T follicular helper cell (primary cell): Measurements from ENCODE around the gene TMEM209.
"Not testable (repeated sequence)": the region's sequence is repeated elsewhere in the genome, so short reads cannot be mapped to it uniquely, and the experiment has no call there.

ENCODE experiments used
- DNase-seq: peaks from one replicate; pipeline ENCODE4 v3.0.0-alpha.2; 2020; ENCODE audit warnings: low read depth

The TMEM209 gene

DNA sequence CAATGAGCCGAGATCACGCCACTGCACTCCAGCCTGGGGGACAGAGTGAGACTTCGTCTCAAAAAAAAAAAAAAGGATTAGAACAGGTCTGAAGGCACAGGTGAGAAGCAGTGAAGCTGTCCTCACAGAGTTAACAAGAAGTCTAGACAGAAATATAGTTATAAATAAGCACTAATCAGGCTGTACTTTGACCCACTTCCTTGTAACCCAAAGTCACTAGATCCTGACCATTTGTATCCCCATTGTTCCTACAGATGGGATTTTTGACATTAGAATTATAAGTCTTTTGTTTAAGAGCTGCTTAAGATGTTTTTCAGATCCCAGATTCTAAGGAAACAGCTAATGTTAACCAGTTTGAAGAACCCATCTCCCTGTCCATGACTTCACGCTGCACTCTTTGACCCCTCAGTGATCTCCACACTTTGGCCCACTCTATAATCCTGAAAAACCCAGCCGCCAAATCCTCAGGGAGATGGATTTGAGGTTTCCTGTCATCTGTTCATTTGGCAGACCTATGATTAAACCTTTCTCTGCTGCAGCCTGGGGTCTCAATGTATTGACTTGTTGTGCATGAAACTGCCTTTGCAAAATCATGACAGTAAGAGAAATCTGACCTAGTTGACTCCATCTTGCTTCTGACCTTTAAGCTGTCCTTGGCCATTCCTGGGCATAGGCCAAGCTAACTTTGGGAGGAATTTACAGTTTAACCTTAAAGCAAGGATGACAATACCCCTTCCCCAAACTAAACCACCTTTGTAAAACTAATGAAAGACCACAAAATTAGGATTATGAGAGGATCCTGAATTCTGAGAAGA, 13.8 kb upstream of the TMEM209 start:
- no peak for DNase-seq

DNA sequence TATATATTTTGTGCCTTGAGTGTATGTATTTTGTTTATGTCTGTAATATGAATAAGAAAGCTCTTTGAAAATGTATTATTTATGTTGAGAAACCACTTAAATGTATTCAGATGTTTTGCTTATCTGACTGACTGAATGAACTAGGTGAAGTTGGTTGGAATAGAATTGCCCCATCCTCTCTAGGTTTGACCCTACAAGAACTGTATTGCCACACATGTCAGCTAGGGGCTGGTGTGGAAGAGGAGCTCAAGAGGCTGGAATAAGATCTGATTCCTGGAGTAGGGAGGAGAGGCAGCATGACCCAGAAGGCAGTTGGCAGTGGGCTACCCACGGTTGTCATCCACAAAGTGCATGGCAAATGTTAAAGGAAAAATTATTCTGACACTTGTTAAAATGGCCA, 11.5 kb upstream of the TMEM209 start:
- DNase-seq = no peak

DNA sequence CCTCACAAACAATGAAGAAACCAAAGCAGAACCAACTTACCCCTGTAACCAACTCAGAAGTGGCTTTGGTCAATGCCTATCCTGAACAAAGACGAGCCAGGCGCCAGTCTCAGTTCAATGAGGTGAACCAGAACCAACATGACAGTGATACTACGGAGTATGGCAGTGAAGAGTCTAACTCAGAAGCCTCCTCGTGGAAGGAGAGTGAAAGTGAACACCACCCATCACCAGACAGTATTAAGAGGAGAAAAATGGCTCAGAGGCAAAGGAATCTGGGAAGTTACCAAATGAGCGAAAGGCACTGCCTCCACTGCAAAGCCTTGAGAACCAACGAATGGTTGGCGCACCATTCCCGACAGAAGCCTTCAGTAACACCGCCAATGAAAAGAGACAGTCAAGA, 10.8 kb upstream of the TMEM209 start:
- DNase-seq = no peak

DNA sequence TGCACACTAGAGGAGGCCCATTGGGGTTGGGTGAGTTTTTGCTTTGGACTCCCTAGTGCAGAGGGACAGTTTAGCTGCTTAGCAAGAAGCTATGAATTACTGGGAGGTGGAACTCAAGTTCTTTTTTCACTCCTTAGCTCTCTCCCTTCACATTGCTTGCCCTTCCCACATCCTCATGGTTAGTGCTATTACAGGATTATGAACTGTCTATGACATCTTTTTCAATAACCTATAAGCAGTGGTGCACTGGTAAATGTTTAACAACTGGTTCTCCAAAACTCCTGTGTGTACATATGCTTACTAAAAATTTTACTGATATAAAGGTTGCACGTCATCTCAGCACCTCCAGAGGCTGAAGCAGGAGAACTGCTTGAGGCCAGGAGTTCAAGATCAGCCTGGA, 8.6 kb upstream of the TMEM209 start:
- DNase-seq = no peak

DNA sequence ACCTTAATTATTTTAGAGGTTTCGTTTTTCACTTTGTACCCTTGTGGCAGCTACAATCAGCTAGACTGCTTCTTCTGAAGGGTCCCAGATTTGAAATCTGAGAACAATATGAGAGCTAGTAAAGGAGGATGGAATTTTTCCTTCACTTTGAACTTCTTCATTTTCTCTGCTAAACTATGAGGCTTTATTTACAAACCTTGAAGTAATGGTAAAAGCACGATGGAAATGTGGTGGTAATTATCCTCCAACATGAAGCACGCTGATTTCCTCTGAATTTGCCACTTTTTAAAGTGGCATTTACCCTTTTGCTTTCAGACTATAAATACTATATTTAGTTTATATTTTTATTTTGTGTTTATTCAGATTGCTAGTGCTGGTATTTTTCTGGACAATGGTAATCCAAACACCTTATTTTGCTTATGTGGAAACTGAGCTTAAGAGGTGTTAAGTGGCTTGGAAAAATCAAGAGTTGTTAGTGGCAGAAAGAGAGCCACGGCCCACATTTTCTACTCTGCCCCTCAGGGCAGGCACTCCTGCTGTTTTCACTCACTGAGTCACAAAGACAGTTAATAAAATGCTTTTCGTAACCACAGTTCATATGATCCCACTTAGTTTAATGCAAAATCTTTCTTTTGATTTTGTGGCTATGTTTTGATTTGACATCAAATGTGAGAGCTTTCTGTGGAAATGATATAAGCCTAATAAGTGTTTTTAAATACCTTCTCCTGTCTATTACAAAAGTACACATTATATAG, 5.2 kb upstream of the TMEM209 start:
- no peak for DNase-seq

DNA sequence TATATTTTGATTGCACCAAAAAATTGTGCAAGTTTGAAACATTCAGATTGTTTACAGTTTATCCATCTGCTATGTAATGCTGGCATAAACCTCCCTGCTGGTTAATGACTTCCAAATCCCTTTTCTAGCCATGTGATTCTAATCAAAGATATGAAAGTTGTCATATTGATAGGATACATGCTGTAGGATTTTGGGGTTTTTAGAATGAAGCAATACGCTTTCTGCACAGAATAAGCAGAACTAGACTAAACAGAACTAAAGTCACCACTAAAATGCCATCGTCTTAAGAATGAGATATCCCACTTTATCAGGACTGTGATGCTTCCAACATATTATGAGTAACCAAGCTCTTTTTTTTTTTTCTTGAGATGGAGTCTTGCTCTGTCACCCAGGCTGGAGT, 3.3 kb upstream of the TMEM209 start:
- no peak for DNase-seq

DNA sequence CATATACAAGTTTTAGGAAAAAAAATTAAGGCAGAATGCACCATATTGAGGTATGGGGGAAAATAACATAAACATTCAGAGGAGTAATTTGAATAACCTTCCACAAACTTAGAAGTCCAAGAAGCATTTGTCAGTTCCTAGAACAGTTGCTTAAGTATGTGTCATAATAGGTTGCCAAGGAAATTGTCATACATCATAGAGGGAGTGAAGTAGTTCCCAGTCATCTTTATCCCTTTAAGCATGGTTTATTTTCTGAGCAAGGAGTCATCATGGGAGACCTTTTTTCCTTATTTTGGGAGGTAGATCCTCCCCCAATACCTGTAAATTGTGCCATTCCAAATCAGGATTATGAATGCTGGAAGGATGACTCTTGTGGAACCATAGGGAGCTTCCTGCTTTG, 2.4 kb upstream of the TMEM209 start, which contains the start of gene SSMEM1:
Gene SSMEM1, plus strand, starts transcription at position 219 of the 400 bp plus-strand sequence. Its CDS starts 51 bp downstream, at position 270.
- no peak for DNase-seq

DNA sequence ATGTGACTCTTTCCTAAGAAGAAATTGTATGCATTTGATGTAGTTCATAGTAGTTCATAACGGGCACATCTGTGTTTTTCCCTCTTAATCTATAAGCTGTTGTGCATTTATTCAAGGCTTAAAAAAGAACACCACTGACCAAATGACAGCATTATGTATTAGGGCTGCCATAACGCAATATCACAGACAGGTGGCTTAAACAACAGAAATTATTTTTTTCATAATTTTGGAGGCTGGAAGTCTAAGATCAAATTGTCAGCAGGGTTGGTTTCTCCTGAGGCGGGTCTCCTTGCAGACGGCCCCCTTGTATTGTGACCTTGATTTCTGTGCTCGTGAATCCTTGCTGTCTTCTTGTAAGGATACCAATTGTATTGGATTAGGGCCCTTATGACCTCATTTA, 1.8 kb upstream of the TMEM209 start:
- DNase-seq = no peak

DNA sequence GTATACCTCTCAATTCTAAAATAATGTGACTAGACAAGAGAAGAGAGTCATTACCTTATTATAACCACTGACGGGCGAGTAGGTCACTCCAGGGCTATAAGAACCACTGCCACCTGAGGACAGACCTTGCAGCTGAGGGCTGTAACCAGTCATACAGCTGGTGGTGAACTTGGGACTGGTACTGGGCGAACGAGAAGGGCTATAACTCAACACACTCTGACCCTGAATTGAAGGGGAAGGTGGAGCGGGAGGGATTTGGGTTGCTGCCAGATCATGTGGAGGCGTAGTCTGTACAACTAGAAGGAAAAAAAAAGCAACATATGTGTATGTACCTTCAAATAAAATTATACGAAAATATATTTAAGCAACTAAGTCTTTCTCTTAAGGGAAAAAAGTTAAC, 3.4 kb downstream of the TMEM209 start:
- no peak for DNase-seq

DNA sequence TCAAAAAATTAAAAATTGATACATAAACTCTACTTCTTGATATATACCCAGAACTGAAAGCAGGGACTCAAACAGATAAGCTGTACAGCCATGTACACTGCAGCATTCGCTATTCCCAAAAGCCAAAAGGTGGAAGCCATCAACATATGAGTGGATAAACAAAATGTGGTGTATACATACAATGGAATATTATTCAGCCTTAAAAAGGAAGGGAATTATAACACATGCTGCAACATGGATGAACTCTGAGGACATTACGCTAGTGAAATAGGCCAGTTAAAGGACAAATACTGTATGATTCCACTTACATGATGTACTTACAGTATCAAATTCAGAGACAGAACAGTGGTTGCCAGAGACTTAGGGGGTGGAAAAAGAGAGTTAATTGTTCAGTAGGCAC, 8.1 kb downstream of the TMEM209 start:
- no peak for DNase-seq

DNA sequence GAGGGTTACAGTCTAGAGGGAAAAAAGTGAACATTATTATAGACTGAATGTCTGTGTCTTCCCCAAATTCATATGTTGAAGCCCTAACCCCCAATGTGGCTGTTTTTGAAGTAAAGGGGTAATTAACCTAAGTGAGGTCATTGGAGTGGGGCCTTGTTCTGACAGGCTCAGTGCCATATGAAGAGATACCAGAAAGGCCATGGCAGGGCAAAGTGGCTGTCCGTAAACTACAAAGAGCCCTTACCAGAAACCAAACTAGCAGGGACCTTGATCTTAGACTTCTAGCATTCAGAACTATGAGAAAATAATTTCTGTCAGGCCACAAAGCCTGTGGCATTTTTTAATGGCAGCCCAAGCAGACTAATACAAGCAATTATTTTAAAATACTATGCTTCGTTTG, 8.7 kb downstream of the TMEM209 start:
- DNase-seq = no peak

DNA sequence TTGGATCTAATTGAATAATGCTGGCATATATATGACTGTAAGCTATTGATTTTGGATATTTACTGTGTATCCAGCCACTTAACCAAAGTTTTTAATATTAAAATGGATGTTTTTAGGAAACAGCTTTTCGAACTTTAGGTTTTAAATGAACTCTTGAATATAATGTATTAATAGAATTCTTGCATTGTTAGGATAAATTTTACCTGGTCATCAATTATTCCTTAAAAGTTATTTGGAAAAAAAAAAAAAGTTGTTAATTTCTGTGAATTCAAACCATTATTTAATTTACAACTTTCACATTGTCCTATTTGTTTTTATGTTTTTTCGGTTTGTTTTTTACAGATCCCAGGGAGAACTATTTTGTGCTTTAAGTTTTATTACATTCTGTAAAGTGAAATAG, 9.8 kb downstream of the TMEM209 start:
- DNase-seq = no peak

DNA sequence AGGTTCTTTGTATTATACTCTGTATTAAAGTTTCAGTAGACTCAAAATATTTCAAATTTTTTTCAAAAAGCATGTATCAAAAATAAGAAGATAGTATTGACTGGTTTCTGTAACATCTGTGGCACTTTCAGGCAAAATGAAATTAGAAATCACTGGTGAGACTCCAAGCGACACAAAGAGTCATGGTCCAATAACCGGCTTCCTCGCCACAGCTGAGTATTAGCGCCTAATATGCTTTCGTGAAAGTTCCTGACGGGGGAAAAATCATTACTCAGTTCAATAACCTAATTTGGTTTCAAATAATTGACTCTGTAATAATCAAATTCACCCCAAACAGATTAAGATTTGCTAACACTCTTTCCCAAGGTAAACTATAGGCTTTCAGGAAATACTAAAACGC, 13.4 kb downstream of the TMEM209 start:
- DNase-seq = no peak

DNA sequence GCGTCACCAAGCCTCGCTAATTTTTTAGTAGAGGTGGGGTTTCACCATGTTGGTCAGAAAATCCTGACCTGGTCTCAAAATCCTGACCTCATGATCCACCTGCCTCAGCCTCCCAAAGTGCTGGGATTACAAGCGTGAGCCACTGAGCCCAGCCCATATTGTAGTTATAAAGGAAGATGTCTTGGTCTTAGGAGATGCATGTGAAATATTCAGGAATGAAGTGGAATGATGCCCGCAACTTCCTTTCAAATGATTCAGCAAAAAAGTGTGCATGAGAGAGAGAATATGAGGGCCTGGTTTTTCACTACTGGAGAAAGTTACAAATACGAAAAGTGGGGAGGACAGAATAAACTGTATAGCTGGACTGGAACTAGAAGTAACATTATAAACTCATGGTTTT, 15.9 kb downstream of the TMEM209 start:
- DNase-seq = no peak

DNA sequence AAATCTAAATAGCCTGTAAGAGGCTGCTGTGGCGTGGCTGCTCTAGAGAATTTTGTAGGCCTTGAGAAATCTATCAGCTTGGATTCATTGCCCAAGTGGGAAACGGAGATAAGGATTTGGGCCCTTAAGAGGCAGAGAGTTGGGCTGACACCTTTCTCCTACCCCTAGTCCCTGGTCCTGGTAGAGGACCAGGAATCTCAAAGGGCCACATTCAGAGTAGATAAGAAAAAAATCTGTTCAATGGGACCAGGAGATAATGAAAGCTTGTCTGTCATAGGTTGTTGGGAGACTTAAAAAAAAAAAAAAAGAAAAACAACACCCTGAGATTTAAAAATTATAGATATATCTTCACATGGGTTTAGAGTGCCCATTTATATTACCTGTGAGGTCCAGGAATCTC, 17.8 kb downstream of the TMEM209 start:
- no peak for DNase-seq

DNA sequence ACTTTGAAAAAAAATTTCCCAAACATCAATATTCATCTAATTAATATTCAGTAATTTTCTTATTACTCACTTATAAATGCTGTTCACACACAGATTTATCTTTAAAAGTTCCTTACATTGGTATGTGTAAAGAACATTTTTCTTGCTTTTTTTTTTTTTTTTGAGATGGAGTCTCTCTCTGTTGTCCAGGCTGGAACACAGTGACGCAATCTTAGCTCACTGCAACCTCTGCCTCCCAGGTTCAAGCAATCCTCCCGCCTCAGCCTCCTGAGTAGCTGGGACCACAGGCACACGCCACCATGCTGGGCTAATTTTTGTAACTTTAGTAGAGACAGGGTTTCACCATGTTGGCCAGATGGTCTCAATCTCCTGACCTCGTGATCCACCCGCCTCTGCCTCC, 20.9 kb downstream of the TMEM209 start:
- not testable (repeated sequence) for DNase-seq

DNA sequence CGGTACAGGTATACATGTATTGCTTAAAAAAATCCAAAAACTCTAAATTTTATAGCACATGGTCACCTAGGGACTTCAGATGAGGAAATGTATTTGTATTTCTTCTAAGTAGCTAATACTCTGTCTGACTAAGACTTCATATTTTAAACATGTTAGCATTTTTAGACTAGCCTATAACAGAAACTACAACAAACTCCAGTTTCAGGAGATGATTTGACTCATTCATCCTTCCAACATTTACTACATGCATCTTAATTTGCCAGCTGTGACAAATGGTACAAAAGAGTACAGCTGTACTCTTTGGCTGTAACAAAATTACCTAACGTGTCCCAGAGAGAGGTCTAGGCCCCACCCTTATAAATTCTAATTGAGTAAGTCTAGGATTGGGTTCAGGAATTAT, 22.2 kb downstream of the TMEM209 start:
- no peak for DNase-seq

DNA sequence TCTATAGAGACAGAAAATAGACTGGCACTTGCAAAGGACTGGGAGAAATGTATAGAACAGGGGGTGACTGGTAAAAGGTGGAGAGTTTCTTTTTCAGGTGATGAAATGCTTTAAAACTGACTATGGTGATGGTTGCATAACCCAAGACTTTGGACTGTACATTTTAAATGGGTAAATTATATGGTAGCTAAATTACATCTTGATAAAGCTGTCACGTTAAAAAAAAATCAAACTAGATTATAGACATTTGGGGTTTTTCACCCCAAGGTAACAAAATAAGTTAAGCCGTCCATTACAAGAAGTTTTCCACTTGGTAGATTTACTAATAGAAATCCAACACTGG, 24.0 kb downstream of the TMEM209 start:
- no peak for DNase-seq

DNA sequence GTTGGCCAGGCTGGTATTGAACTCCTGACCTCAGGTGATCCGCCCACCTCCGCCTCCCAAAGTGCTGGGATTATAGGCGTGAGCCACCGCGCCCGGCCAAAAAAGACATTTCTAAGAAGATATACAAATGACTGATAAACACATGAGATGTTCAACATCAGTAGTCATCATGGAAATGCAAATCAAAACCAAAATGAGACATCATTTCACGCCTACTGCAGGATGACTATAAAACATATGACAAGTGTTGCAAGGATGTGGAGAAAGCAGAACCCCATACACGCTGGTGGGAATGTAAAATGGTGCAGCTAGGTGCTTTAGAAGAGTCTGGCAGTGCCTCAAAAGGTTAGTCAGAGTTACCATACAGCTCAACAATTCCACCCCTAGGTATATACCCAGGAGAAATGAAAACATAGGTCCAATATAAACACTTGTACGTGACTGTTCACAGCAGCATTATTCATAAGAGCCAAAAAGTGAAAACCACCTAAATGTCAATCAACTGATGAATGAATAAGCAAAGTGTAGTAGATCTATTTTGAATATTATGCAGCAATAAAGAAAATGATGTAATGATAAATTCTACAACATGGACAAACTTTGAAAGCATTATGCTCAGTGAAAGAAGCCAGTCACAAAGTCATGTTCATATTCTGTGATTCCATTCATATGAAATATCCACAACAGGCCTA, 24.5 kb downstream of the TMEM209 start:
- no peak for DNase-seq

DNA sequence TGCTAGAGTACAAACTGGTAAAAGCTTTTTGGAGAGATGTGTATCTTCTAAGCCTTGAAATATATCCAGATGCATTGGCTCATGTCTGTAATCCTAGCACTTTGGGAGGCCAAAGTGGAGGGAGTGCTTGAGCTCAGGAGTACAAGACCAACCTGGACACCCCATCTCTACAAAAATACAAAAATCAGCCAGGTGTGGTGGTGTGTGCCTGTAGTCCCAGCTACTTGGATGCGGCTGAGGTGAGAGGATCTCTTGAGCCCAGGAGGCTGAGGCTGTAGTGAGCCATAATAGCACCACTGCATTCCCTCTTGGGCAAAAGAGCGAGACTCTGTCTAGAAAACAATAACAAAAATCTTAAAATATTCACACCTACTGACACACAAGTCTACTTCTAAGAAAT, 25.6 kb downstream of the TMEM209 start:
- DNase-seq = no peak

DNA sequence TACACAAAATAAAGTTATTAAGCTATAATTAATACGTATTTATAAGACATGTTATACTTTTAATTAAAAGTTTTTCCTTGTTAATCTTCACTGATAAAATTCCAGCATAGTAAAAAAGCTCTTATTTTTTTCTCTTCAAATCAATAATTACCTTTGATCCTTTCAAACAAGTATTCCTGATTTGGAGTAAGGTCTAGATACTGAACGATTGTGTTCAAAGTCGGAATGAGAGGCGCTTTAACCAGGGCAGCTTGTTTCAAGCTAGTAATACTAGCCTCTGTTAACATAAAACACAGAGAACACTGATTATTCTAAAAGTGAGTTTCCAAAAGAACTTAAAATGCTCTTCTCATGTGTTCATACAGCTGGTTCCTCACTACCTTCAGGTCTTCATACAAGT, 27.0 kb downstream of the TMEM209 start:
- no peak for DNase-seq

DNA sequence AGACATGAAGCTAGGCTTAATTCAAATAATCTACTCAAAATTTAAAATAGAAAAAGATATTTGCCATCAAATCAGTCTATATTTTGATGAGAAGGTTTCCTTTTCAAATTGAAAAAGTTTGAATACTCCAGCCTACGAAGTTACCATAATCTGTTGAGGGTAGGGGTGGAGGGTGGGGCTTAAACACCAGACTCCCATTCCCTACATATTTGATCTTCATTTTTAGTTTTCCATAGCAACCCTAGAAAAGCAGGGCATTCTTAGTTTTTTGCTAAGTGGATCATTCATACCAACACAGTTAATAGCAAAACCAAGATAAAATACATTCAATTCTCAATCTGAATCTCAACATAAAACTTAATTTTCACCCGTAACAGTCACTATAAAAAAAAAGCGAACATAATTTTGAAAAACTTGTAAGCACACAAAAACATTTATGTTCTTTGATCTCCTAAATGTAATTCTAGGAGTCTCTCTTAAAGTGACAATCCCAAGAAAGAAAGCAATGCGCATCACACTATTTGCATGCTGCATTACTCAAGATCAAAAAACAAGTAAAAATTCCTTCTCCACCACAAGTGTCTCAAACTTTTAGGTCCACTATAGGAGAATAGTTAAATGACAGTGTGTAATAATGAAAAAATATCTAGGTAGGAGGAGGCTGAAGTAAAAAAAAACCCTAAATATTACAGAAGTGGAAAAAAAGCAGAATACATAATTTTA, 30.8 kb downstream of the TMEM209 start:
- DNase-seq = no peak
